Measurements from ENCODE around the gene BFSP1.

The BFSP1 gene

DNA sequence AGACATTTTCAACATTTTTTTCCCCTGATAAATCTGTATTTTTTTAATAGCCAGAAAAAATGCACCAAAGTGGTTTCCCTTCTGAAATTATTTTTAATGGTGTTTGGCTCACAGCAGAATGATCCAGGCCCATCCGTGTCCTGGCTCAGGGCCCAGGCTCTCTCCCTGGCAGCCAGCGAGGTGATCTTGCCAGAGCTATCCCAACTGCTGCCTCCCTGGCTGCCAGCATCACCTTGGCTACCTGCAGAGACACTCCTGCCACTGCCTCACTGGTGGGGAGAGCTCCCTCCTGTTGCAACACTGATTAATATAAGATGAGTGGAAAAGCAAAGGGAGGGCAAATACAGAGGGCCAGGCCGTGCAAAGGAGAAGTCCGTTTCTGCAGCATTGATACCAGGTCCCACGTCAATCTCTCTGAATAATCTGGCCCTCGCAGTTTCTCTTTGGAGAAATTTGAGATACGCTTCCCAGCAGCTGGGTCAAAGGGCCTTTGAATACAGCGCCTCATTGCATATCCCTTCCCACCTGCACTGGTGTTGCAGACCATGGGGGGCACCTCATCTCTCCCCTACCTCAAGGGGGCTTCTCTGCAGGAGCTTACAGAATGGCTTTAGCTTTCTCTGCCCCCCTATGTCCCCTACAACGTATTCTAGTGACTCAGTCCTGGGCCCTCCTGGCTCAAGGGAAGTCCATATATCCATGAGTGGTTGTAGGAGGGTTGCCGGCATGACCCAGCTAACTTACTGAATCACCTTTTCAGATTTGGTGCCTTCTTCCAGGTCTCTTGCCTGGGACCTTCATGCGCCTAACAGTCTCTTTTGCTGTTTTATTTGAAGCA is 25.9 kb upstream of the BFSP1 start:
- no peak for DNase-seq

DNA sequence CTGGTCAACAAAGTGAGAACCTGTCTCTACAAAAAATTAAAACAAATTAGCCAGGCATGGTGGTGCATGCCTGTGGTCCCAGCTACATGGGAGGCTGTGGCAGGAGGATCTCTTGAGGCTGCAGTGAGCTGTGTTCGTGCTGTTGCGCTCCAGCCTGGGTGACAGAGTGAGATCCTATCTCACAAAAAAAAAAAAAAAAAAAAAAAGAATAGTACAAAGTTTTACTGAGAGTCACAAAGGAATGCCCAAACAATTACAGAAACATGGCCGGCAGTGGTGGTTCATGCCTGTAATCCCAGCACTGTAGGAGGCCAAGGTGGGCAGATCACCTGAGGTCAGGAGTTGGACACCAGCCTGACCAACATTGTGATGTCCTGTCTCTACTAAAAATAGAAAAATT is 23.9 kb upstream of the BFSP1 start:
- no peak for DNase-seq

DNA sequence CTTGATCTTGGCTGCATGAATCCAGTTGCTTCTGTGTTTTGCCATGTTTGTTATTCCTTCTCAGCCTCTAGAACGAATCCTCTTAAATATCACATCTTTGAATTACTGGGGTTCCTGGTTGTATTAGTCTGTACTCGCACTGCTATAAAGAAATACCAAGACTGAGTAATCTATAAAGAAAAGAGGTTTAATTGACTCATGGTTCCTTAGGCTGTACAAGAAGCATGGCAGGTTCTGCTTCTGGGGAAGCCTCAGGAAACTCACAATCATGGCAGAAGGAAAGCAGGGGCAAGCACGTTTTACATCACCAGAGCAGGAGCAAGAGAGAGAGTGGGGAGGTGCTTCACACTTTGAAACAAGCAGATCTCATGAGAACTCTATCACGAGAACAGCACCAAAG is 18.0 kb upstream of the BFSP1 start:
- no peak for DNase-seq

DNA sequence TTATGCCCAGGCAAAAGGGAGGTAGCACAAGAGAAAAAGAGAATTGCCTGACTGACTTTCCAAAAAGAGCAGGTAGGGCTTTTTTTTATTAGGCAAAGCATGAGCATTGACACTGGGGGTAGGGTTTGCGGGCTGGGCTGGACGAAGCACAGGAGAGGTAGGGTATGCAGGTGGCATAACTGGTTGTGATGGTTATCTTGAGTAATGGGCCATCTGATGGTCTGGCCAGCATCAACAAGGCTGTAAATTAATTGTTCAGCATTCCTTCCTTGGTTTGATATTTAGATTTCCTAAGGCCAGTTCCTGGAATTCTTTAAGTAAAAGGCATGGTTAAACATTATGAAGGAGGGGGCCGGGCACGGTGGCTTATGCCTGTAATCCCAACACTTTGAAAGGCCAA is 13.9 kb upstream of the BFSP1 start:
- no peak for DNase-seq

DNA sequence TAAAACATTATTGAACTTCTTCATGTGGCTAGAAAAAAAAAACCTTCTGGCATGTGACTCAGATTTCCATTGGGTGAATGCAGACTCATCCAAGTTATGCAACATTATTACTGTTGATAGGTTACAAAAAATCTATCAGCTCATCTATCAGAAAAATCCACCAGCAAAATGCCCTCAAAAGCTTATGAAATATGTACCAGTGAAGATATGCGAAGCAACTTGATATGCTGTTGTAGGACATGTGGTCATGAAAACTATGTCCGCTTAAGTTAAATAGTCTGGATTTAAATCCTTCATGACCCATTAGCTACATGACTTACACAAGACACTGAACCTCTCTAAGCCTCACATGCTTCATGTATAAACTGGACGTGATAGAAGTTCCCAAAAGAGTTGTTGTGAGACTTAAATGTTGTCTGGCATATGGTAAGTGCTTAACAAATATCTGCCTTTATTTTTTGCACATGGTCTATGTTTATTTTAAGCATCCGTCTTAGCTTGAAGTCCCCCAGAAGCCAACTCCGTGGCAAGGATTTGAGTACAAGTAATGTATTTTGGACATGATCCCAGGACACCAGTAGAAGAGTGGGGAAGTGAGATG is 12.5 kb upstream of the BFSP1 start:
- no peak for DNase-seq

DNA sequence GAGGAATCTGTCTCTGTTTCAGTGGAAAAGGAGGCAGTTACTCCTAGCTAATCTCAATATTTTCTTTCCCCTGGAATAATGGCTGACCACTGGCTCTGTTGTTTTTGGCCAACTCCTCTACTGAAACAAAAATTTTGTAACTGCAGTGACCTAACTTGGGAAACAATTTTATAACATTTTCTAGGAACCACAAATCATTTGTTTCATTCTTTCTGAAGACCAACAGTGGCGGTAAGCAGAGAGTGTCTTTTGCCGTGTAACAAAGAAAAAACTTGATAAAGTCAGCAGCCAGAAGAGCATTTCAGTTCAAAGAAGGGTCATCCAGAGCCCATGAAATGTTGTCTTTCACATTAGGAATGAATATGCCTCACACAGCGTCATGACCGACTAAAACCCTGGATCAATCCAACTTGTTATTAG is 11.8 kb upstream of the BFSP1 start:
- DNase-seq: no peak

DNA sequence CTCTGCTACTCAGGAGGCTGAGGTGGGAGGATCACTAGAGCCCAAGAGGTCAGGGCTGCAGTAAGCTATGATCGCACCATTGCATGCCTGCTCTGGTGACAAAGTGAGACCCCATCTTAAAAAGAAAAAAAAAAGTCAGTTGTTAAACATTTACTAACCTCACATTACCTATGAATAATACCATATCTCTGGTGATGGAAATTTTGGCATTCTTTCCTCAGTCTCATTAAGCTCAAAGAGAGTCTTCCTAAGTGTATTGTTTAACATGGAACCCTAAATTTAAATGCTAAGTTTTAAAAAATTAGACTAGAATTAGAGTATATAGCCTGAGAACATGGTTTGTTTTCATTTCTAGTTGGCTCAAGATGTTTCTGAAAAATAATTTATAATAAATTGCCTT is 11.3 kb upstream of the BFSP1 start:
- no peak for DNase-seq

DNA sequence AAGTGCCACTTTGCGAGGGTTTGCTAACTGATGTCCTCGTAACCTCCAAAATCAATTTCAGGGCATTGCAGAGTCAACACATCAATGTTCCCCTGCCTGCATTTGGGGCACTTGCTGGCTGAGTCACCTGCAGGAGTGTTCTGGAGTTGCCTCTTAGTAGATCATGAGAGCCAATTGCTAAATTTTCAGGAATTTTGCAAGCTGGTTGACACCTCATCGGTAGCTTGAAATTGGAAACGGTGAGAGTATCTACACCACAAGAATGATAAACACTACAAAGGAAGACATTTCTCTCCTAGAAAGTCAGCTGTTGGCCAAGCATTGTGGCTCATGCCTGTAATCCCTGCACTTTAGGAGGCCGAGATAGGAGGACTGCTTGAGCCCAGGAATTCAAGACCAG is 10.8 kb upstream of the BFSP1 start:
- DNase-seq: no peak

DNA sequence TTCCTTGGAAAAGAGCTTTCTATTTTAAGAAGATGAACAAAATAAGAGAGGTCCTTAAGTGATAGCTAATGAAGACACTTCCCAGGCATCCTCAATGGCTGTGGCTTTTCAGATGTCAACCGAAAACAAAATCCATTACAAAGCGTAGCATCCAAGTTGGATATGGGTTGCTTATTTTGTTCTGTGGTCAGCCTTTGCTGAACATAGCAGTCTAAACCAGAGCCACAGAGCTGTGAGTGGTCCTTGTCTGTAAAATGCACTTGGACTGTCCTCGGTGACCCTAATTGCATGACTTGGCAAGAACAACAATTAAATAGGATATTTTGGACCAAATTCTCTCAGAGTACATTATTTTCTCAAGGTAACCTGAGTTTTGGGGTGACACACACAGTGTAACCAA is 10.4 kb upstream of the BFSP1 start:
- DNase-seq: no peak

DNA sequence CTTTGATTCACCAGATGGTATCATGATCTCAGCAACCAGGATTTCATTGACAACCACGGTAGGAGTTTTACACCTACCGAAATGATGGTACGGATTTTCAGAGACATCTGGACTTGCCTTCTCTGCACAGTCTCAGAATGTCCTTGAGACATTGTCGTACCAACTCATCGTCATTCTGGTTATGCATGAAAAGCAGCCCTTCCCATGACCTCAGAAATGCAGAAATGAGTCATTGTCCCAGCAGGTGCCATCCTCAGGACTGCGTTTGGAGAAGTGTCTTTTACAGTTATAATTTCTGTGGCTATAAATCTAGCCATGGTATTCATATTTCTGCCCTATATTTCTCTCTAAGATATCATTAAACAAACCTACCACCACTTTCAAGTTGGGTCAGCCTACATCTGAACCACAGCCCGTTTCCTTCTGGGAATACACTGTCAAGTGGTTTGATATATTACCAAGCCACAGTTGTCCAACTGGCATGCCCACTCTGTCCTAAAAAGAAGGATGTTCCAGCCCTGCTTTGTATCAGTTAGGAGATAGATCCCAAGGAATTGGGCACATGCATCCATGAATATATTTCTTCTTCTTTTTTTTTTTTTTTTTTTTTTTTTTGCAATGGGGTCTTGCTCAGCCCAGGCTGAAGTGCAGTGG is 7.5 kb upstream of the BFSP1 start:
- DNase-seq: no peak

DNA sequence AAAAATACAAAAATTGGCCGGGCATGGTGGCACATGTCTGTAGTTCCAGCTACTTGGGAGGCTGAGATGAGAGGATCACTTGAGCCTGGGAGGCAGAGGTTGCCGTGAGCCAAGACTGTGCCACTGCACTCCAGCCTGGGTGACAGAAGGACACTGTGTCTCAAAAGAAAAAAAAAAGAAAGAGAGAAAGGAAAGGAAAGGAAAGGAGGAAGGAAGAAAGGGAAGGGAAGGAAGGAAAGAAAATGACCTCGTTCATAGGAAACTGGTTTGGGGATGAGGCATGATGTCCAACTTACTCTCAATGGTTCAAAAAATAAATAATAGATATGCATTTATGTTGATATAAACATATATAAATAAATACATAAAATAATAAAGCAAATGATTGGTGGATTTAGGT is 6.8 kb upstream of the BFSP1 start:
- no peak for DNase-seq

DNA sequence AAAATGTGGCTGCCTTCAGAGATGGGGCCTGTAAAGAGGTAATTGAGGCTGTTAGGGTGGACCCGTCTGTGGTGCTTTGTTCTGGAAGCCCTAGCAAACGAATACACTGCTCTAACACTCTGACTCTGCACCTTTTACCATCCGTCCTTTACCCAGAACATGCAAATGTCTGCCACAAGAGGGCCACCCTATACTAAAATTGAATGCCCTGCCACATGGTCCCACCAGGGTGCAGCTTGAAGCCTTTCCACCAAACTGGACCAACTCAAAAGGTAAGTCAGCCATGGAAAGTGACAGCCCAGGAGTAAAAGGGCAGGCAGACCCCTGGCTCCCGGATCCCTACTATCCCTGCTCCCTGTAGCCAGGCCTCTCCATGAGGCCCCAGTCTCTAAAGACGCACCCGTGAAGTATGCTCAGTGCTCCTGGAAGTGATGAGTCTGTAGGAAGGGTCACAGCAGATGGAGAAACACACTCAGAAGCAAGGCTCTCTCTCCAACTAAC is 5.8 kb upstream of the BFSP1 start:
- DNase-seq: peak; percentile 80

DNA sequence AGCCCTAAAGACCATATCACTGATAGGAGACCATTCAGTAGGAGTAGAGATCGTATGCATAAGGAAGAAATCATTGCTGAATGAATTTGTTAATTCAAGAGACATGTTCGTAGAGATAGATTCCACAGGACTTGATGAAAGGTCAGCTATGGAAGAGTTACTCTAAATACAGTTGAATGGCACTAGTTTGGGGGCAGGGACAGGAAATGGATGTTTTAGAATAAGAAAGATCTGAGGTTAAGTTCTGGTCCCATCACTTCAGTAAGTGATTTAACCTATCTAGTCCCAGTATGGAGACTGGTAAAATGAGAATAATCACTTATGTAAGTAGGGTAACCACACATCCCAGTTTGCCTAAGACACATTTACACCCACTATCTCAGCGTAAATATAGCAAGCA is 2.9 kb upstream of the BFSP1 start:
- DNase-seq: no peak

DNA sequence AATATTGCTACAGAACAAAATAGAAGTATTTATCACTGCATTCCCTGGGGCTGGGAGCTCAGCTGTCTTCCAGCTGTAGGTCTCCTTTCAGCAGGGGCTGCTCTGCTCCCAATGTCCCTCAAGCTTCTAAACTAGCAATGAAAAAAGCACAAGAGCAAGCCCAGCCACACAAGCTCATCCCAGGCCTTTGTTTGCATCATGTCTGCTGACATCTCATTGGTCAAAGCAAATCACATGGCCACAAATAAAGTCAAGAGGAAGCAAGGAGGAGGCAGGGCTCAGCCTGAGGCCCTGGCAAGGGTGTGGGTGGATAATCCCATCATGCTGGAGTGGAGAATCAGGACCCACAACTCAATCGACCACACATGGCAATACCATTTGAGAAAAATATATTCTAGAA is 2.2 kb upstream of the BFSP1 start:
- peak; percentile 27 for DNase-seq

DNA sequence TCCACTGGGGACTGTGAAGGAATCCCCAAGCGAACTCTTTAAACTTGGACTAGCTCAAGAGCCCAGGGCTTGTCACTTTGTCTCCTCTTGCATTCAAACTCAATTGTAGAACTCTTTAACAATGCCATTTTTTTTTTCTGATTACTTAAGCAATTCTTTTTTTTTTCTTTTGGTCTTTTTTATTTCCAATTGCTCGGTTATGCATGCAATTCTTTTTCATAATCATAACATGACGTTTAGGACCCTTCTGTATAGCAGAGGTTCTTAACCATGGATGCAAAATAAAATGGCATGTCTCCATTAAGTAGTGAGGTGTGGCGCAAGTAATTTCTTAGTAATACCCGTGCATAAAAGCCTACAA is 466 bp upstream of the BFSP1 start:
- no peak for DNase-seq

DNA sequence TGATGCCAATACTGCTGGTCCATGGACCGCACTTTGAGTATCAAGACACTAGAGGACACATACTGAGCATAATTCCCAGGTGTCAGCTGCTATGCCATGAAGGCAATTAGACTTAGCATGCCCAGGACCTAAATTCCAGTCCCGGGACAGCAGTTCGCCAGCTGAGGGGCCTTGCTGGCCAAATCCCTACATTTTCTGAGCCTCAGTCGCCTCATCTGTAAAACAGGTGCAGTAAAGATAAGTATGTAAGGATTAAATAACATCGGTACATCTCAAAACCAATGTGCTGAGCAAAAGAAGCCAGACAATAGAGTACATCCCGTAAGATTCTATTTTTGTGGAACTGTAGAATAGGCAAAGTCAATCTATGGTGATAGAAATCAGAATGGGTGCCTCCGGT is 1.0 kb downstream of the BFSP1 start:
- no peak for DNase-seq

DNA sequence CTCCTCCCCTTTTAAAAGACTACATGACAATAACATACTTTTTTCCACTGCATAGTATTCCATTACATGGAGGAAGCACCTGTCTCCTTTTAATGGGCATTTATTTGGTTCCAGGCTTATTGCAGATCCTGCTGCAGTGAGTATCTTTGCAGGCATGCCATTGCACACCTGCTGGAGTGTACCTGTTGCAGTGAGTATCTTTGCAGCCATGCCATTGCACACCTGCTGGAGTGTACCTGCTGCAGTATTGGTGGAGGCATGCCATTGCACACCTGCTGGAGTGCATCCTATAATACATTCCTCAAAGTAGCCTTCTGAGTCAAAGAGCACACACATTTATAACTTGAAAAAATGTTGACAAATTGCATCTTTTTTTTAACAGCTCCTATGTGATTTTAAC is 1.6 kb downstream of the BFSP1 start:
- DNase-seq: no peak

DNA sequence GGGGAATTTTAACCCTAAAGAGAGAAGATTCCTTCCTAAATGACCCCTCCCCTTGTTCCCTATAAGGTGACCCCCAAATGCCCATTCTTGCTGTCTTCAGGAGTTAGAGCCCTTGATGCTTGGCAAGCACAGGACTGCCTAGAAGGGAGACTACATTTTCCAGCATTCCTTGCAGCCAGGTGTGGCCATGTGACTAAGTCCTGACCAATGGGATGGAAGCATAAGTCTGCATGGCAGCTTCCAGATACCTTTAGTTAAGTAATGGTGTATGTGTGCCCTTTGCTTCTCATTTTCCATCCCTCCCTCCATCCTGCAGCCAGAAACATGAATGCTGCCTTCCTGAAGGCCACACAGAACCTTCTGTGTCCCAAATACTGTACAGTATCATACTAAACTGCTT is 5.5 kb downstream of the BFSP1 start:
- peak; percentile 50 for DNase-seq

DNA sequence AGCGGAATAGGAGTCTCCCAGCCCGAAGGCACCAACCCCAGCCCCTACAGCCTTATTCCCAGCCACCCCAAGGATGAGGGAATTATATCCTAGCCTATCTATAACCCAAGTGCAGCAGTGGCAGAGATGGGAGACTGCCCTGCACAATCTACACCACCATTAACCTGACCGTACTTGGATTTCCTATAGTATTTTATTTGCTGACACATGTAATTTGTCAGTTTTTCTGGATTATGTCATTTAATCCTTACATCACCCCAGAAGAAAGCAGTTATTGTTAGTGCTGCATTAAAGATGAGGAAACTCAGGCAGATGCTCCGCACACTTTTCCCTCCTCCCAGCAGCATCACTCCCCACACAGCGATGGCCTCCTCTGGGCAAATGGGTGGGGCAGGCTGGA is 6.0 kb downstream of the BFSP1 start:
- DNase-seq: no peak

DNA sequence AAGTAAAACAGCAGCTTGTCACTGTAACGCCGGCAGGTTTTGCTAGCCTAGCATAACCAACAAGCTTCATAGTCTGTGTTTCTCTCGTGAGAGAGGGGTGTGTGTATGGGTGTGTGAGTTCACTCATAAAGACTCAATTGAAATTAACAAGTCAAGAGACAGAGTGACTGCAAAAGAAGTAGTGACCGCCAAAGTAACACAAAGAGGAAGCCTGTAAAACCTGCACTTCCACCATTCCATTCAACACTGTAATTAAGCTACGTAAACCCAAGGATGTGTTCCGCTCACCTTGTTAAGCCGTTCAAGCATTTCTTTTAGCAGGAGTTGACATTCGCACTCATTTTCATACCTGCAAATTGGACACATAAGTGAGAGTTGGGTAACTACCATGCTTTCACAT is 6.6 kb downstream of the BFSP1 start:
- DNase-seq: no peak

DNA sequence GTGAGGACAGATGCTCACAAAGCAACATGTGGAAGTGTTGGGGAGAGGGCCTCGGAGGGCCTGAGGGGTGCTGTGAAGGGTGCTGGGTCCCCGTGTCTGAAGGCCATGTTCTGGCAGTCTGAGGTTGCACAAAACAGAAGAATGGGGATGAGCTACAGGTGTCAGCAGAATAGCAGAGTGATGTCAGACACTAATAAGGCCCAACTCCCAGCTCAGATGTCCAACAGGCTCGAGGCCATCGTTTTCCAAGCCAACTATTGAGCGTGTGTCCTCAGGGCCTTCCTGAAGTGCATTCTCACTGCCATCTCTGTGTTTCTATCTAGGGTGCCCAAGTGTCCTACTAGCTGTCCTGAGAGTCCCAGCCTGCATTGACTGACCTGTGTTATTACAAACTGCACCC is 7.9 kb downstream of the BFSP1 start:
- DNase-seq: no peak

DNA sequence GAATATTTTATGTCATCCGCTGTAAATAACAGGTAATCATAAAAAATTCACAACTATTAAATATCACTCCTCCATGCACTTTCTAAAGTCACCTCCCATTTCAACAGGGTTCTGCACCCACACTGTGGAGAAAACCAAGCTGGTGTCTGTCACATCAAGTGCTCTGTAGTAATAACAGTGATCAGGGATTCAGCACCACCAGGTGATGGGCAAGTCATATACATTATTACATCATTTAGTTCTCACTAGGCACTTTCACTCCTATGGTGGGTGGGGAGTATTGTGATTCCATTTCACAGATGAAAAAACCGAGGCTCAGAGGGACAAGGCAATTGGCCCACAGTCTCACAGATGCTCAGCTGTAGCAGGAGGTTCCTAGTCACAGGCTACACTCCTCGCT is 8.7 kb downstream of the BFSP1 start:
- no peak for DNase-seq

DNA sequence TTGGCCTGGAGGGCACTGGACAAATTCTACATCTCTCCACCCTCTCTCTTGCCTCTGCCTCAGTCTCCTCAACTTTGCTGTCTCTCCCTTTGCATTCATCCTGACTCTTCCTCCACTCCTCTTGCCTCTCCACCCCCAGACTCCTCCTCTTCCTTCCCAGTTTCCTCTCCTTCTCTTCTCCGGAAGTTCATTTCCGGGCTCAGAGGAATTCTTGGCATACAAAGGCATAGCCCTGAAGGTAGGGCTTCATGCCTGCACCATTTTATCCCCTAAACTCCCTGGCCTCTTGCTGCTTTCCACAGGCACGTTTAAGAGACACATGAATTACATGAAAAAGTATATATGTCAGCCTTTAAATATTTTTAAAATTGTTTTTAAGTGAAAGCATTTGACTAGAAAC is 10.6 kb downstream of the BFSP1 start:
- no peak for DNase-seq

DNA sequence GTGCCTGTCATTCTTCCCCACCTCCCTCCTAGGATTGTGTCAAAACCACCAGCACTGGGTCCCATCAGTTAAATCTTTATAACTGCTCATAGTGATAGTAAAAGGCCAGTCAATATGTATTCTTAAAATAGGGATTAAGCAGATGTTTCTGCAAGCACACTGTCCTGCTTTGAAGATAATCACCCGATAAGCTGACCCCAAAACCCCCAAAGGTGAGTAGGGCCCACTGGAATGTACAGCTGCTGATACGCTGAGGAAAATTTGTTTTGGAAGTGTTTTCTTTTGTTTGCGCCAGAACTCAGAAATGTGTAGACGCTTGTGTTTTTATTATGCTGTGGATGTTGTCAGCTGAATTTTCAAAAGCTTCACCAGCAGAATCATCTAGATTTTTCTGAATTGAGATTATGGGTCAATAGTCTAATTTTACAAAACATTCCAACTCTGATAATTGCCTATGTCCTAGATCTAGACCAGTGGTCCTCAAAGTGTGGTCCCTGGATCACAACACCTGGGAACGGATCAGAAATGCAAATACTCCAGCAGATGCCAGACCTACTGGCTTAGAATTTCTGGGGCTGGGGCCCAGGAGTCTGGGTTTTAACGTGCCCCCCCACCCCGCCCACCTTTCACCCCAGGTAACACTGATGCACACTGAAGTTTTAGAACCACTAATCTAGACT is 11.4 kb downstream of the BFSP1 start:
- no peak for DNase-seq

Data from CD4-positive, alpha-beta T cell treated with Interleukin-10 for 1 hour (primary cell).